ENCODE results near the gene HSDL2.
"Not testable (repeated sequence)": the region's sequence is repeated elsewhere in the genome, so short reads cannot be mapped to it uniquely, and the experiment has no call there.

Gene HSDL2

GRCh38 chr9:112391936-112392560 lies 12.1 kb downstream of the HSDL2 start:
- not testable (repeated sequence) for H3K36me3 ChIP-seq (ENCODE audit: control insufficient read depth in 2 of 2, insufficient read depth in 2 of 2, low read length in 2 of 2); H3K9ac ChIP-seq (ENCODE audit: low read depth in 1 of 2, low read length in 2 of 2); H3K4me3 ChIP-seq (ENCODE audit: low read length in 2 of 2); H3K27ac ChIP-seq (ENCODE audit: low read depth in 2 of 2, low read length in 2 of 2); H3K9me3 ChIP-seq (ENCODE audit: control insufficient read depth in 2 of 2, low read length in 2 of 2); H3K4me1 ChIP-seq (ENCODE audit: control insufficient read depth in 2 of 2, insufficient read depth in 2 of 2, low read length in 2 of 2); H3K27me3 ChIP-seq (ENCODE audit: control insufficient read depth in 2 of 2, insufficient read depth in 2 of 2, low read length in 2 of 2)

DNA sequence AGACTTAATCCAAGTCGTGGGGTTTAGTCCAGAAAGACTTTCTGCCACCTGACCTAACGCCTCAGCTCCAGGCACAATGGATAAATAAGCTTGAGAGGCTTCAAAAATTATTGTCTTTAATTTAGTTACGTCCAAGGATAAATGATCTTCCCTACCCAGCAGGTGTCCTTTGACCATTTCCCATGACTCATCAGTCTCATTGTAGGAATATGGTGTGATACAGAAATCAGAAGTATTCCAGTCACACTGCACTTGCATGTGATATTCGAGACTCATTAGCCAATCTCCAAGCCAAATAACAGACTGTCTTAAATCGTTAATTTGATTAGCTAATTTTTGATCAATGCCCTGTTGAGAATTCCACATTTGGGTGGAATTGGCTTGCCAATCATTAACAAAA lies 13.2 kb downstream of the HSDL2 start:
- H3K27me3 ChIP-seq (ENCODE audit: control insufficient read depth in 2 of 2, insufficient read depth in 2 of 2, low read length in 2 of 2); H3K4me1 ChIP-seq (ENCODE audit: control insufficient read depth in 2 of 2, insufficient read depth in 2 of 2, low read length in 2 of 2); H3K9me3 ChIP-seq (ENCODE audit: control insufficient read depth in 2 of 2, low read length in 2 of 2); H3K9ac ChIP-seq (ENCODE audit: low read depth in 1 of 2, low read length in 2 of 2); H3K27ac ChIP-seq (ENCODE audit: low read depth in 2 of 2, low read length in 2 of 2); H3K36me3 ChIP-seq (ENCODE audit: control insufficient read depth in 2 of 2, insufficient read depth in 2 of 2, low read length in 2 of 2); H3K4me3 ChIP-seq (ENCODE audit: low read length in 2 of 2): not testable (repeated sequence)

DNA sequence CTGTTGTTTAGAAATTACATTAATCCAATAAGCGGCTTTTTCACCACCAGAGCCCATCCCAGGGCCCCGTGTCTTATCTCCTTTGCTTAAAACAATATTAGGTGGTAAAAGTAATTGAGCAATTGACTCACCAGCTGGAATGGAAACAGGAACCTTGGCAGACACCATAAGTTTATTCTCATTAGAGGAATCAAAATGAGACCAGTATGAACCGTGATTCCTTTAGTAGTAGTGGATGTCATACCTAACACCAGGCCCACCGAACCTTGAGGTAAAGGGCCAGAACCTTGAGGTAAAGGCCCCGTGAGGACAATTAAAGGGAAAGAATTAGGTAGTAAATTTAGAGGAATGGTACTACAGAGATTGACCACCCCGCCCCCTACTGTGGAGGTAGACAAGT lies 16.5 kb downstream of the HSDL2 start:
- Histone ChIP-seq H3K9ac (ENCODE audit: low read depth in 1 of 2, low read length in 2 of 2) (no peak overlapping the region), H3K4me1 (ENCODE audit: control insufficient read depth in 2 of 2, insufficient read depth in 2 of 2, low read length in 2 of 2) (no peaks in the 10 kb centered on the region), H3K4me3 (ENCODE audit: low read length in 2 of 2) (no peak overlapping the region), H3K36me3 (ENCODE audit: control insufficient read depth in 2 of 2, insufficient read depth in 2 of 2, low read length in 2 of 2) (peaks cover 0 to 3% of the 10 kb centered on the region in 2 donors), H3K27ac (ENCODE audit: low read depth in 2 of 2, low read length in 2 of 2) (no peak overlapping the region), H3K9me3 (ENCODE audit: control insufficient read depth in 2 of 2, low read length in 2 of 2) (no peaks in the 10 kb centered on the region), H3K27me3 (ENCODE audit: control insufficient read depth in 2 of 2, insufficient read depth in 2 of 2, low read length in 2 of 2) (no peaks in the 10 kb centered on the region)

GRCh38 chr9:112396872-112397271 lies 17.0 kb downstream of the HSDL2 start:
- Histone ChIP-seq H3K27ac (ENCODE audit: low read depth in 2 of 2, low read length in 2 of 2) (no peak overlapping the region), H3K4me3 (ENCODE audit: low read length in 2 of 2) (no peak overlapping the region), H3K9ac (ENCODE audit: low read depth in 1 of 2, low read length in 2 of 2) (no peak overlapping the region)

DNA sequence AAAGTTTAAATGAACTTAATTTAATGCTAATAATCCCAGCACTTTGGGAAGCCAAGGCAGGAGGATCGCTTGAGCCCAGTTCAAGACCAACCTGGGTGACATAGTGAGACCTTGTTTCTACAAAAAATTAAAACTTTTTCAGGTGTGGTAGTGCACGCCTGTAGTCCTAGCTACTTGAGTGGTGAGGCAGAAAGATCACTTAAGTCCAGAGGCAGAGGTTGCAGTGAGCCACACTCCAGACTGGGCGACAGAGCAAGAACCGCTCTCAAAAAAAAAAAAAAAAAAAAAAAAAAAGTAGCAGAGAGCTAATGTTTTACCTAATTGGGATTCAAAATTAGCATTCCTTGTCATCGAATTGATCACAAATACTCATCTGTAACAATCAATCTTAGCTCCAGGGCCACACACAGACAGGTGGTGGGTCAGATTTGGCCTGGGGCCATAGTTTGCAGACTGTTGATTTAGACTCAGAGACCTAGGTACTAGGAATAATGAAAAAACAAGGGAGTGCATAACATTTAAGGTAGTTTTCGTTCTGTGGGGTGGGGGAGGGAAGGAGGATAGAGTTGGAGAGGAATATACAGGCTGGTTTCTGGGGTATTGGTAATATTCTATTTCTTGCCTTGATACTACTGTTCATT lies 21.4 kb downstream of the HSDL2 start:
- H3K27me3 ChIP-seq (ENCODE audit: control insufficient read depth in 2 of 2, insufficient read depth in 2 of 2, low read length in 2 of 2) = no peaks in the 10 kb centered on the region
- no peaks in the 10 kb centered on the region for H3K9me3 ChIP-seq (ENCODE audit: control insufficient read depth in 2 of 2, low read length in 2 of 2)
- peaks cover 0 to 3% of the 10 kb centered on the region in 2 donors for H3K36me3 ChIP-seq (ENCODE audit: control insufficient read depth in 2 of 2, insufficient read depth in 2 of 2, low read length in 2 of 2)
- no peak overlapping the region for H3K4me3 ChIP-seq (ENCODE audit: low read length in 2 of 2)
- no peak overlapping the region for H3K27ac ChIP-seq (ENCODE audit: low read depth in 2 of 2, low read length in 2 of 2)
- H3K4me1 ChIP-seq (ENCODE audit: control insufficient read depth in 2 of 2, insufficient read depth in 2 of 2, low read length in 2 of 2) = no peaks in the 10 kb centered on the region
- H3K9ac ChIP-seq (ENCODE audit: low read depth in 1 of 2, low read length in 2 of 2) = no peak overlapping the region

More at GRCh38 chr9:112396872-112397271, 17.0 kb downstream of the HSDL2 start:
- peaks cover 0 to 3% of the 10 kb centered on the region in 2 donors for H3K36me3 ChIP-seq (ENCODE audit: control insufficient read depth in 2 of 2, insufficient read depth in 2 of 2, low read length in 2 of 2)
- no peaks in the 10 kb centered on the region for H3K4me1 ChIP-seq (ENCODE audit: control insufficient read depth in 2 of 2, insufficient read depth in 2 of 2, low read length in 2 of 2)
- no peaks in the 10 kb centered on the region for H3K9me3 ChIP-seq (ENCODE audit: control insufficient read depth in 2 of 2, low read length in 2 of 2)
- H3K27me3 ChIP-seq (ENCODE audit: control insufficient read depth in 2 of 2, insufficient read depth in 2 of 2, low read length in 2 of 2) = no peaks in the 10 kb centered on the region

GRCh38 chr9:112403614-112404201 lies 23.8 kb downstream of the HSDL2 start:
- Histone ChIP-seq H3K9ac (ENCODE audit: low read depth in 1 of 2, low read length in 2 of 2) (no peak overlapping the region), H3K27me3 (ENCODE audit: control insufficient read depth in 2 of 2, insufficient read depth in 2 of 2, low read length in 2 of 2) (no peaks in the 10 kb centered on the region), H3K4me1 (ENCODE audit: control insufficient read depth in 2 of 2, insufficient read depth in 2 of 2, low read length in 2 of 2) (no peaks in the 10 kb centered on the region), H3K4me3 (ENCODE audit: low read length in 2 of 2) (no peak overlapping the region), H3K27ac (ENCODE audit: low read depth in 2 of 2, low read length in 2 of 2) (no peak overlapping the region), H3K9me3 (ENCODE audit: control insufficient read depth in 2 of 2, low read length in 2 of 2) (no peaks in the 10 kb centered on the region), H3K36me3 (ENCODE audit: control insufficient read depth in 2 of 2, insufficient read depth in 2 of 2, low read length in 2 of 2) (peaks cover 9 to 11% of the 10 kb centered on the region in 2 donors)

DNA sequence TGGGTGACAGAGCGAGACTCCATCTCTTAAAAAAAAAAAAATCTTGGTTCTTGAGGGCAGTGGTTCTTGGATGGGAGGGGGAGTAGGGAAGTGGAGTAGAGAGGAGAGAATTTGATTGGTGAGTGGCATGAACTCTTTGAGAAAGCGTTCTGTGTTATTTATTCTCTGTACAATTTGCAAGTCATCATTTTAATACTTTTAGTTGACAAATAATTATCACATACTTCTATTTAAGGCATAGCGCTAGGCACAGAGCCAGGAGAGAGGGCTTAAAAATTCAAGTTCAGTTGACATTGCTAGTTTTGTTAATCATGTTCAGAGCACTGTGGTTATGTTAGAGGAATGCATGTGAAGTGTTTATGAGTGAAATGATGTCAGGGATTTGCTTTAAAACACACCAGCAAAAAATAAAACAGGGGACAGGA lies 24.6 kb downstream of the HSDL2 start:
- H3K9ac ChIP-seq (ENCODE audit: low read depth in 1 of 2, low read length in 2 of 2) = no peak overlapping the region
- peaks cover 12 to 13% of the 10 kb centered on the region in 2 donors for H3K36me3 ChIP-seq (ENCODE audit: control insufficient read depth in 2 of 2, insufficient read depth in 2 of 2, low read length in 2 of 2)
- no peak overlapping the region for H3K27ac ChIP-seq (ENCODE audit: low read depth in 2 of 2, low read length in 2 of 2)
- no peaks in the 10 kb centered on the region for H3K9me3 ChIP-seq (ENCODE audit: control insufficient read depth in 2 of 2, low read length in 2 of 2)
- no peaks in the 10 kb centered on the region for H3K4me1 ChIP-seq (ENCODE audit: control insufficient read depth in 2 of 2, insufficient read depth in 2 of 2, low read length in 2 of 2)
- no peaks in the 10 kb centered on the region for H3K27me3 ChIP-seq (ENCODE audit: control insufficient read depth in 2 of 2, insufficient read depth in 2 of 2, low read length in 2 of 2)
- no peak overlapping the region for H3K4me3 ChIP-seq (ENCODE audit: low read length in 2 of 2)

DNA sequence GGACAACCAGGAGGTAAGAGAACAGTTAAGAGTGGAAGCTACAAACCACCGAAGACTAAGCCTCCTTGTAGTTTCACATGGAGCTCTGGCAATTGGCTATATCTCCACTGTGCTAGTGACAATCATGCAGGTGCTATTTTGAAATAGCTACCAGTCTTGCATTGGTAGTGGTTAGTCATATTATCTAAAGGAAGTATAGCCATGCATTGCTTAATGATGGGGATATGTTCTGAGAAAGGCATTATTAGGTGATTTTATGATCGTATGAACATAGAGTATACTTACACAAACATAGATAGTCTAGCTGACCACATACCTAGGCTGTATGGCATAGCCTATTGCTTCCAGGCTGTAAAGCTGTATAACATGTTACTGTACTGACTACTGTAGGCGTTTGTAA lies 28.4 kb downstream of the HSDL2 start:
- no peak overlapping the region for H3K4me3 ChIP-seq (ENCODE audit: low read length in 2 of 2)
- peaks cover 16 to 18% of the 10 kb centered on the region in 2 donors for H3K36me3 ChIP-seq (ENCODE audit: control insufficient read depth in 2 of 2, insufficient read depth in 2 of 2, low read length in 2 of 2)
- H3K27me3 ChIP-seq (ENCODE audit: control insufficient read depth in 2 of 2, insufficient read depth in 2 of 2, low read length in 2 of 2) = no peaks in the 10 kb centered on the region
- H3K9ac ChIP-seq (ENCODE audit: low read depth in 1 of 2, low read length in 2 of 2) = no peak overlapping the region
- no peaks in the 10 kb centered on the region for H3K4me1 ChIP-seq (ENCODE audit: control insufficient read depth in 2 of 2, insufficient read depth in 2 of 2, low read length in 2 of 2)
- H3K27ac ChIP-seq (ENCODE audit: low read depth in 2 of 2, low read length in 2 of 2) = no peak overlapping the region
- no peaks in the 10 kb centered on the region for H3K9me3 ChIP-seq (ENCODE audit: control insufficient read depth in 2 of 2, low read length in 2 of 2)

- H3K27ac ChIP-seq (ENCODE audit: low read depth in 2 of 2, low read length in 2 of 2) = no peak overlapping the region
- peaks cover 16 to 18% of the 10 kb centered on the region in 2 donors for H3K36me3 ChIP-seq (ENCODE audit: control insufficient read depth in 2 of 2, insufficient read depth in 2 of 2, low read length in 2 of 2)
- no peak overlapping the region for H3K4me3 ChIP-seq (ENCODE audit: low read length in 2 of 2)
- H3K9ac ChIP-seq (ENCODE audit: low read depth in 1 of 2, low read length in 2 of 2) = no peak overlapping the region
- H3K27me3 ChIP-seq (ENCODE audit: control insufficient read depth in 2 of 2, insufficient read depth in 2 of 2, low read length in 2 of 2) = no peaks in the 10 kb centered on the region
- H3K4me1 ChIP-seq (ENCODE audit: control insufficient read depth in 2 of 2, insufficient read depth in 2 of 2, low read length in 2 of 2) = no peaks in the 10 kb centered on the region
- H3K9me3 ChIP-seq (ENCODE audit: control insufficient read depth in 2 of 2, low read length in 2 of 2) = no peaks in the 10 kb centered on the region
These were observed 28.9 kb downstream of the HSDL2 start for GRCh38 chr9:112408819-112409218.

DNA sequence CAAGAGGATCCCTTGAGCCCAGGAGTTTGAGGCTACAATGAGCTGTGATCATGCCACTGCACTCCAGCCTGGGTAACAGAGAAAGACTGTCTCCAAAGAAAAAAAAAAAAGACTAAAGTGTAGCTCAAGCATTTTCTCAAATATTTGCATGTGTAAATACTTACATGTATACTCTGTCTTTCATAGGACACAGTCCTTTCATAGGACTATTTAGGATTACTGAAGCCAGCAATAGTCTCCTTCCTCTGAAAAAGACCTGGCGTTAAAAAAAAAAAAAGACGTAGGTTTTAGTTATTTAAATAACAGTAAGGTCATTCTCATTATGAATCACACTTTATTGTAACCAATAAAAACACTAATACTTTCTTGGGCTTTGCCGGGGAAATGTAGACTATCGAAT lies 29.9 kb downstream of the HSDL2 start:
- Histone ChIP-seq H3K27ac (ENCODE audit: low read depth in 2 of 2, low read length in 2 of 2) (no peak overlapping the region), H3K9ac (ENCODE audit: low read depth in 1 of 2, low read length in 2 of 2) (no peak overlapping the region), H3K36me3 (ENCODE audit: control insufficient read depth in 2 of 2, insufficient read depth in 2 of 2, low read length in 2 of 2) (peaks cover 16 to 21% of the 10 kb centered on the region in 2 donors), H3K4me3 (ENCODE audit: low read length in 2 of 2) (no peak overlapping the region), H3K4me1 (ENCODE audit: control insufficient read depth in 2 of 2, insufficient read depth in 2 of 2, low read length in 2 of 2) (no peaks in the 10 kb centered on the region), H3K9me3 (ENCODE audit: control insufficient read depth in 2 of 2, low read length in 2 of 2) (no peaks in the 10 kb centered on the region), H3K27me3 (ENCODE audit: control insufficient read depth in 2 of 2, insufficient read depth in 2 of 2, low read length in 2 of 2) (no peaks in the 10 kb centered on the region)
